ENCODE results near the gene RTN4.

DNA sequence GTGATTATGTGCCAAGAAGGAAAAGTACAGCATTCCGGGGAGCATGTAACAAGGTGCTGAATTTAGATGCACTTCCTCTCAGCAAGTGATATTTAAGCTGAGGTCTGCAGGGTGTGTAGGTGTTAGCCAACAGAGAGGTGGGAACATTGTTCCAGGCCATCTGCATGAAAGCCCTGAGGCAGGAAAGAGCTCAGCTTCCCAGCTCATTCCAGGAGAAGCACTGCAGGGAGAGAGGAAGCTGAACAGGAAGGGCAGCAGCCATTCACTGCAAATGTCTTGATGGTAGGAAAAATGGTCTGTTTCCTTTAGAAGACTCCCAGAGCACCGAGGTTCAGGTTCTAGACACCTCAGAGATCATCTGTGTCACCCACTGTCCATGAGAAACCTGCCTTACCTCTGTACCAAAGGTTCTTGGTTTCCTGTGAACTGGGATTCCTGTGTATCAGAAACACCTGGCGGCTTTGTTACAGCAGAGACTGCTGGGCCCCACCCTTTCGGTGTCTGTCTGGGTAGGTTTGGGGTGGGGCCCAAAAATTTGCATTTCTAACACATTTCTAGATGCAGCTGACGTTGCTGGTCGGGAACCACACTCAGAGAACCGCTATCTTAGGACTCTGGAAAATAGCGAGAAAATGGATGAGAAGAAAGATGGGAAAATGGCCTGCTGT, 84.0 kb downstream of the RTN4 start:
- TF ChIP-seq CTCF (optimal IDR thresholded peaks at IDR 0.05 in 1 of 3, IDR thresholded peaks at IDR 0.05 in 1 of 3, conservative IDR thresholded peaks at IDR 0.05 in 1 of 3; ENCODE audit: extremely low read depth in 1 of 3, insufficient read depth in 2 of 3, low read length in 3 of 3) (no peak), EZH2 (IDR thresholded peaks at IDR 0.05; ENCODE audit: low read length) (no peak)
